Measurements from ENCODE around the gene RSPRY1.

RSPRY1 gene

DNA sequence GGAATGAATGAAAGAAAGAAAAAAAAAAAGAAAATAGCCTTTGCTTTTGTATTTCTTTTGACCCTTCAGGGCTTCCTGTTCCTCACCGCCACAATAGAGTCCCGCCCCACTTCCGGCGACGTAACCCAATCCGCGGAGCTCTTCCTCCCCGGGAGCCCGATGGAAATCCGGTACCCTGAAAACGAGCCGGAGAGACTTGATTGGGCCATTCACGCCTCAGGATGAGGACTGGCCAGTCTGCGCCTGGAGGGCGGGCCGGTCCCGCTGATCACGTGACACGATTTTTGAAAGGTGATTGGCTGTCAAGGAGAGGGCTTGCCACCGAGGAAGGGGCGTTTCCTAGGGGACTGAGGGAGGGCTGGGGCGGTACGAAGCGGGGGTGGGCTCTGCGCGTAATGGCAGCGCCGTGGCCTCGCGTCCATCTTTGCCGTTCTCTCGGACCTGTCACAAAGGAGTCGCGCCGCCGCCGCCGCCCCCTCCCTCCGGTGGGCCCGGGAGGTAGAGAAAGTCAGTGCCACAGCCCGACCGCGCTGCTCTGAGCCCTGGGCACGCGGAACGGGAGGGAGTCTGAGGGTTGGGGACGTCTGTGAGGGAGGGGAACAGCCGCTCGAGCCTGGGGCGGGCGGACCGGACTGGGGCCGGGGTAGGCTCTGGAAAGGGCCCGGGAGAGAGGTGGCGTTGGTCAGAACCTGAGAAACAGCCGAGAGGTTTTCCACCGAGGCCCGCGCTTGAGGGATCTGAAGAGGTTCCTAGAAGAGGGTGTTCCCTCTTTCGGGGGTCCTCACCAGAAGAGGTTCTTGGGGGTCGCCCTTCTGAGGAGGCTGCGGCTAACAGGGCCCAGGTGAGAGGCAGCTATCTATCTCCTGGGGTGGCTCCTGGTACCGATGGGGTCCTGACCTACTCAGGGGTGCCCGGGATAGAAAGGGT, at the start of gene RSPRY1, which contains the start of gene PSME3IP1:
RSPRY1 (plus strand) TSS at position 385 of the 927 bp plus-strand sequence. CDS start 18,330 bp downstream, outside the sequence.
PSME3IP1 (minus strand) TSS at position 95 of the 927 bp plus-strand sequence. CDS start 12,185 bp downstream, outside the sequence.
- Histone ChIP-seq H3K27ac (peak within 1 kb of the TSS; percentile 85 to 98 (median 95)), H3K4me3 (peak within 1 kb of the TSS; percentile 84 to 99 (median 99))

DNA sequence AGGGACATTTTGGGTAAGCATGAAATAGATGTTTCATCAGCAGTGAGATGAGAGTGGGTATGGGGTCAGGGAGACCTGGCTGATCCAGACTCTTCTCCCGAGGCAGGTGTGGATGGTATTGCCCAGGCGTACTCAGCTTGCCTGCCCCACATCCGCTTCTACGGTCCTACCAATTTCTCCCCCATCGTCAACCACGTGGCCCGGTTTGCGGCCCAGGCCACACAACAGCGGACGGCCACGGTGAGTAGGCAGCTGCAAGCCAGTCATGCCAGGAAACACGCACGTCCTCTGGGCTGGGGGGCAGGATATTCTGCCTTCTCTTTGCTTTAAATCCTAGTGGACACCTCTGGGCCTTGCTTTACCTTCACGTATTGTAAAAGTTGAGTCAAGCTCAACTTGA, 49.1 kb upstream of the RSPRY1 start:
- peak overlapping the region in 4 of 21 experiments; percentile 9 to 38 (median 20) for H3K27ac ChIP-seq
- no peak overlapping the region for H3K4me3 ChIP-seq

GRCh38 chr16:57137566-57138273, 48.4 kb upstream of the RSPRY1 start:
- H3K27ac ChIP-seq, result peak overlapping the region in 4 of 21 experiments; percentile 7 to 38 (median 26)
- no peak overlapping the region for H3K4me3 ChIP-seq

GRCh38 chr16:57138281-57138935, 47.7 kb upstream of the RSPRY1 start:
- Histone ChIP-seq H3K4me3 (no peak overlapping the region), H3K27ac (no peak overlapping the region)

- Histone ChIP-seq H3K27ac (peak overlapping the region in 4 of 21 experiments; percentile 2 to 54 (median 20)), H3K4me3 (no peak overlapping the region)
Observed at GRCh38 chr16:57140931-57141668, 45.0 kb upstream of the RSPRY1 start.

DNA sequence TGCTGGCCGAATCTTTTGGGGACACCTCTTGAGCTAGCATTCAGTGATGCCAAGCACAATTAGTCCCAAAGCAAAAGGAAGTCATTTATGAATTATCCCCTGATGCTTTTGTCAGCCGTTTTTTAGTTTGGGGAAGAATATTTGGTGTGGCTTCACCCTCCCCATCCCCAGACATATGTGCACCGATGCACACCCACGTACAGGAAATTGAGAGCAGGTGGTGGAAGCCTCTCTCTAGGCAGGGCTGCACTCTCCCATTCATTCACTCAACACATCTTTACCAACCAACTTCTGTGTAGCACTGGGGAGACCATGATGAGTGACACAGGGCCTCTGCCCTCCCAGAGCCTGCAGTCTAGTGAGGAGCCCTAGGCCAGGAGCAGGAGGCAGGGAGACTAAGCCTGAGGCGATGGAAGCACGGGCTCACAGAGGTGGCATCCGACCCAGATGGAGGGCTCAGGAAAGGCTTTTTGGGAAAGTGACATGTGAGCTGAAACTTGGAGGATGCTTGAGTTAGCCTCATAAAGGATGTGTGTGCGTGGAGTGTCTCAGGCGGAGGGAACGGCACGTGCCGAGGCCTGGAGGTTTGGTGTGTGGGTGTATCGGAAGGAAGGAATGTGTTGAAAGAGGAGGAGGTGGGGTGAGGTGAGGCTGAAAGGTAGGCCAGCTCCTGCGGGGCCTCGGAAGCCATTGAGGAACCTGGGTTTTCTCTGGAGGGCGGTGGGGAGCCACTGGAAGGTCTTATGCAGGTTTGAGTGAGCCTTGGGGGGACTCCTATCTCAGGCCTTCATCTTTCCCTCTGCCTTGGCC, 44.1 kb upstream of the RSPRY1 start:
- no peak overlapping the region for H3K4me3 ChIP-seq
- peak overlapping the region in 3 of 21 experiments; percentile 2 to 33 (median 31) for H3K27ac ChIP-seq

- peak overlapping the region in 6 of 21 experiments; percentile 1 to 88 (median 15) for H3K27ac ChIP-seq
- H3K4me3 ChIP-seq, result no peak overlapping the region
Observed at GRCh38 chr16:57143149-57143921, 42.8 kb upstream of the RSPRY1 start.

GRCh38 chr16:57144027-57144426, 42.1 kb upstream of the RSPRY1 start:
- no peak overlapping the region for H3K4me3 ChIP-seq
- H3K27ac ChIP-seq, result peak overlapping the region in 5 of 21 experiments; percentile 1 to 88 (median 51)

GRCh38 chr16:57145046-57146021, 40.8 kb upstream of the RSPRY1 start:
- Histone ChIP-seq H3K4me3 (no peak overlapping the region), H3K27ac (peak overlapping the region in 6 of 21 experiments; percentile 11 to 88 (median 43))

GRCh38 chr16:57146040-57146647, 40.0 kb upstream of the RSPRY1 start:
- no peak overlapping the region for H3K4me3 ChIP-seq
- peak overlapping the region in 10 of 21 experiments; percentile 4 to 88 (median 71) for H3K27ac ChIP-seq

GRCh38 chr16:57146735-57147134, 39.4 kb upstream of the RSPRY1 start:
- H3K27ac ChIP-seq, result peak overlapping the region in 17 of 21 experiments; percentile 4 to 88 (median 70)
- no peak overlapping the region for H3K4me3 ChIP-seq

DNA sequence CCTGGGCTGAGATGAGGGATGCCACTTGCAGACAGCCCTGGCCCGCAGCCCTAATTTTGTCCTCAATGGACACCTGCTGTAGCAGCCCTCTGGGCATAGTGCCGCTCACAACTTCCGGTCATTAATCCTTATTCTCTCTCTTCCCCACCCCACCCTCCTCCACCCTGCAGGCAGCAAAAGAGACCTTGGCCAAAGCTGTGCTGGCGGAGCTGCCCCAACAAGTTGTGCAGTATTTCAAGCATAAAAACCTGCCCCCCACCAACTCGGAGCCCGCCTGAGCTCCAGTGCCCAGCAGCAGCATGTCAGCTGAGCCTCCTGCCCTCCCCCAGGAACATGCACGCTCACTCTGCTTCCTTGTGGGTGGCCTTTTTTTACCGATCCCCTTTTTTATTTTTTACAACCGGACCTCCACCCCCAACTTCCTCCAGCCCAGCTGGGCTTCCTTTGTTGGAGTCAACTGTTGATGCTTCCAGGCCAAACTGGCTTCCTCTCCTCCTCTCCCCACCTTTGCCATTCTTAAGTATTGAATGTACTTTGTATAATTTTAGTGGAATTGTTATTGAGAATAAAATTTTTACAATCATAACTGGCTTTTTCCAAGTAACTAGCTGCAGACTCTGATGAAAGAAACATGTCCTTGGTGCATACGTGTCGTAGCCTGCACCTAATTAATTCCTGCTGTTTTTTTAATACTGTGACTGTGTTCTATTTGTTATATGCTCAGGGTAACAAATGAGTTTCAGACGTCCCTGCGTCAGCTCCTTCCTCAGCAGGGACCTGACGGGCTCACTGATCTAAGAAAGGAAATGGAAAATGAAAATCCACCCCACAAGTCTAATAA, 38.5 kb upstream of the RSPRY1 start:
- H3K27ac ChIP-seq, result peak overlapping the region in 20 of 21 experiments; percentile 18 to 88 (median 70)
- no peak overlapping the region for H3K4me3 ChIP-seq

DNA sequence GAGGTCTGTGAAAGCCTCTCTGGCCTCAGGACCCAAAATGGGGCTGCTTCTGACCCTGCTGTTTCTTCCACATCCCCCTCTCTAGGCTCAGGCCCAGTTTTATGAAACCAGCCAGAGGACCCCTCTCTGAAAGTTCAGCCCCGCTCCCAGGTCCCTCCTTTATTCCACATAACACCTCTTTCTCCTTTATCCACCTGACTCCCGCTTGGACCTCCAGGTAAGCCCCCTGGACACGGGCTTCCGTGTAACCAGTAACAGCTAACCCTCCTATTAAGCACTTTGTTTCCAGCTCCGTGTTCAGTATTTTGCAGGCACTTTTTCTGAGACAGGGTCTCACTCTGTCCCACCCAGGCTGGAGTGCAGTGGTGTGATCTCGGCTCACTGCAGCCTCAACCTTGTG, 37.6 kb upstream of the RSPRY1 start:
- no peak overlapping the region for H3K4me3 ChIP-seq
- peak overlapping the region in 19 of 21 experiments; percentile 18 to 88 (median 66) for H3K27ac ChIP-seq

GRCh38 chr16:57149391-57149790, 36.7 kb upstream of the RSPRY1 start:
- H3K27ac ChIP-seq, result peak overlapping the region in 8 of 21 experiments; percentile 27 to 88 (median 75)
- H3K4me3 ChIP-seq, result no peak overlapping the region
